Measurements from ENCODE around the gene IQCK.

The IQCK gene

GRCh38 chr16:19753815-19754643 is 36.0 kb downstream of the IQCK start:
- in situ Hi-C loops (cut with MboI; ENCODE audit: low sequenced_read_pairs) = no loop called here

- in situ Hi-C loops (cut with MboI; ENCODE audit: low sequenced_read_pairs) = no loop called here
Observed at GRCh38 chr16:19754644-19755036, 36.6 kb downstream of the IQCK start.

- in situ Hi-C loops (cut with MboI; ENCODE audit: low sequenced_read_pairs) = no loop called here
Observed at GRCh38 chr16:19755268-19755667, 37.2 kb downstream of the IQCK start.

GRCh38 chr16:19757026-19757425 is 39.0 kb downstream of the IQCK start:
- in situ Hi-C loops (cut with MboI; ENCODE audit: low sequenced_read_pairs) = no loop called here

GRCh38 chr16:19757762-19758595 is 39.9 kb downstream of the IQCK start:
- in situ Hi-C loops (cut with MboI; ENCODE audit: low sequenced_read_pairs) = no loop called here

GRCh38 chr16:19760356-19761060 is 42.4 kb downstream of the IQCK start:
- in situ Hi-C loops (cut with MboI; ENCODE audit: low sequenced_read_pairs) = no loop called here

GRCh38 chr16:19765860-19766553 is 47.9 kb downstream of the IQCK start:
- in situ Hi-C loops (cut with MboI; ENCODE audit: low sequenced_read_pairs) = no loop called here

GRCh38 chr16:19766554-19766884 is 48.4 kb downstream of the IQCK start:
- in situ Hi-C loops (cut with MboI; ENCODE audit: low sequenced_read_pairs) = no loop called here

- in situ Hi-C loops (cut with MboI; ENCODE audit: low sequenced_read_pairs) = no loop called here
Observed at GRCh38 chr16:19766988-19767387, 48.9 kb downstream of the IQCK start.

GRCh38 chr16:19767497-19767896 is 49.4 kb downstream of the IQCK start:
- in situ Hi-C loops (cut with MboI; ENCODE audit: low sequenced_read_pairs) = no loop called here

GRCh38 chr16:19769239-19769638 is 51.2 kb downstream of the IQCK start:
- in situ Hi-C loops (cut with MboI; ENCODE audit: low sequenced_read_pairs) = no loop called here

GRCh38 chr16:19771040-19771439 is 53.0 kb downstream of the IQCK start:
- in situ Hi-C loops (cut with MboI; ENCODE audit: low sequenced_read_pairs) = no loop called here

GRCh38 chr16:19771796-19772195 is 53.7 kb downstream of the IQCK start:
- in situ Hi-C loops (cut with MboI; ENCODE audit: low sequenced_read_pairs) = no loop called here

GRCh38 chr16:19774024-19774423 is 56.0 kb downstream of the IQCK start:
- in situ Hi-C loops (cut with MboI; ENCODE audit: low sequenced_read_pairs) = no loop called here

- in situ Hi-C loops (cut with MboI; ENCODE audit: low sequenced_read_pairs) = no loop called here
Observed at GRCh38 chr16:19776147-19776546, 58.1 kb downstream of the IQCK start.

GRCh38 chr16:19776565-19776964 is 58.5 kb downstream of the IQCK start:
- in situ Hi-C loops (cut with MboI; ENCODE audit: low sequenced_read_pairs) = no loop called here

- in situ Hi-C loops (cut with MboI; ENCODE audit: low sequenced_read_pairs) = no loop called here
Observed at GRCh38 chr16:19780321-19780720, 62.2 kb downstream of the IQCK start.

- in situ Hi-C loops (cut with MboI; ENCODE audit: low sequenced_read_pairs) = no loop called here
Observed at GRCh38 chr16:19781226-19781625, 63.2 kb downstream of the IQCK start.

- in situ Hi-C loops (cut with MboI; ENCODE audit: low sequenced_read_pairs) = no loop called here
Observed at GRCh38 chr16:19783363-19784182, 65.5 kb downstream of the IQCK start.

GRCh38 chr16:19784183-19784736 is 66.2 kb downstream of the IQCK start:
- in situ Hi-C loops (cut with MboI; ENCODE audit: low sequenced_read_pairs) = no loop called here

Data from HL-60/S4 treated with phorbol 12-myristate 13-acetate at 8.2 ng/mL for 4 days and 3 days (cell line).